H9 (cell line): ENCODE measurements around the gene SMURF1. TPM values are rescaled to one million over a fixed set of nuclear protein-coding genes. Genes with fewer than 3 reads are reported as not detected.

Experiments used
- DNase-seq: peaks from one replicate; pipeline ENCODE4 v3.0.0-alpha.2; 2017
- H2AFZ ChIP-seq: one replicate; pipeline ENCODE4 v1.6.1; 2013; ENCODE audit warnings: mild to moderate bottlenecking, low read length, control low read depth, moderate library complexity
- H2AK5ac ChIP-seq: 2 replicates; pipeline ENCODE4 v1.6.1; 2013; ENCODE audit warnings: low read length, control low read depth, mixed read lengths; ENCODE audit not compliant: insufficient read length
- H2BK120ac ChIP-seq: one replicate; pipeline ENCODE4 v1.6.1; 2013; ENCODE audit warnings: low read depth, mild to moderate bottlenecking, low read length, control low read depth, inconsistent platforms; ENCODE audit not compliant: poor library complexity, severe bottlenecking
- H2BK12ac ChIP-seq: 2 replicates; pipeline ENCODE4 v1.6.1; 2013; ENCODE audit warnings: low read length, control low read depth, mixed read lengths, low read depth; ENCODE audit not compliant: insufficient read length
- H2BK15ac ChIP-seq: 2 replicates; pipeline ENCODE4 v1.6.1; 2013; ENCODE audit warnings: low read depth, low read length, control low read depth
- H2BK20ac ChIP-seq: one replicate; pipeline ENCODE4 v1.6.1; 2013; ENCODE audit warnings: low read depth, mild to moderate bottlenecking, low read length, control low read depth, inconsistent platforms; ENCODE audit not compliant: poor library complexity, severe bottlenecking
- H2BK5ac ChIP-seq: 2 replicates; pipeline ENCODE4 v1.6.1; 2013; ENCODE audit warnings: low read length, control low read depth, mixed read lengths; ENCODE audit not compliant: insufficient read length
- H3K14ac ChIP-seq: 2 replicates; pipeline ENCODE4 v1.6.1; 2013; ENCODE audit warnings: low read length, control low read depth; ENCODE audit not compliant: insufficient read depth
- H3K18ac ChIP-seq: 2 replicates; pipeline ENCODE4 v1.6.1; 2013; ENCODE audit warnings: low read depth, mild to moderate bottlenecking, mixed read lengths, low read length, control low read depth; ENCODE audit not compliant: insufficient read length
- H3K23ac ChIP-seq: 2 replicates; pipeline ENCODE4 v1.6.1; 2013; ENCODE audit warnings: low read length, control low read depth, mixed read lengths, low read depth; ENCODE audit not compliant: insufficient read length
- H3K23me2 ChIP-seq: 2 replicates; pipeline ENCODE4 v1.6.1; 2013; ENCODE audit warnings: low read depth, mild to moderate bottlenecking, mixed read lengths, low read length, control low read depth; ENCODE audit not compliant: insufficient read length, poor library complexity, severe bottlenecking
- H3K27ac ChIP-seq: 2 replicates; pipeline ENCODE4 v1.5.1; 2013; ENCODE audit warnings: low read length, control low read depth, mixed read lengths, low read depth; ENCODE audit not compliant: insufficient read length
- H3K27me3 ChIP-seq: 2 replicates; pipeline ENCODE4 v1.6.1; 2013; ENCODE audit warnings: low read length, control low read depth, inconsistent platforms; ENCODE audit not compliant: insufficient read depth
- H3K4ac ChIP-seq: 2 replicates; pipeline ENCODE4 v1.6.1; 2013; ENCODE audit warnings: low read depth, mild to moderate bottlenecking, control low read depth, inconsistent platforms, low read length, moderate library complexity
- H3K4me1 ChIP-seq: 2 replicates; pipeline ENCODE4 v1.6.1; 2013; ENCODE audit warnings: low read length, control low read depth, inconsistent platforms; ENCODE audit not compliant: insufficient read depth
- H3K4me2 ChIP-seq: 2 replicates; pipeline ENCODE4 v1.6.1; 2013; ENCODE audit warnings: low read length, control low read depth, mixed read lengths; ENCODE audit not compliant: insufficient read length, insufficient read depth
- H3K56ac ChIP-seq: 2 replicates; pipeline ENCODE4 v1.6.1; 2013; ENCODE audit warnings: low read depth, mild to moderate bottlenecking, mixed read lengths, low read length, control low read depth; ENCODE audit not compliant: insufficient read length
- H3K79me1 ChIP-seq: 2 replicates; pipeline ENCODE4 v1.6.1; 2013; ENCODE audit warnings: low read depth, mild to moderate bottlenecking, moderate library complexity, low read length, control low read depth, inconsistent platforms; ENCODE audit not compliant: insufficient read depth, poor library complexity, severe bottlenecking
- H3K79me2 ChIP-seq: 2 replicates; pipeline ENCODE4 v1.6.1; 2013; ENCODE audit warnings: low read length, control low read depth, inconsistent platforms; ENCODE audit not compliant: insufficient read depth
- H3K9ac ChIP-seq: 2 replicates; pipeline ENCODE4 v1.6.1; 2013; ENCODE audit warnings: low read length, control low read depth, mixed read lengths; ENCODE audit not compliant: insufficient read length; ENCODE audit errors: extremely low read depth
- H3K9me3 ChIP-seq: one replicate; pipeline ENCODE4 v1.6.1; 2013; ENCODE audit warnings: low read depth, low read length, inconsistent platforms; ENCODE audit not compliant: control insufficient read depth
- H3T11ph ChIP-seq: one replicate; pipeline ENCODE4 v1.6.1; 2013; ENCODE audit warnings: mild to moderate bottlenecking, low read length, control low read depth, inconsistent platforms
- H4K20me1 ChIP-seq: one replicate; pipeline ENCODE4 v1.6.1; 2013; ENCODE audit not compliant: control insufficient read depth, insufficient read length, insufficient read depth
- H4K5ac ChIP-seq: 2 replicates; pipeline ENCODE4 v1.6.1; 2013; ENCODE audit warnings: low read depth, mild to moderate bottlenecking, mixed read lengths, low read length, control low read depth; ENCODE audit not compliant: insufficient read length
- H4K8ac ChIP-seq: replicated peaks from 2 replicates; pipeline ENCODE4 v1.6.1; 2013; ENCODE audit warnings: low read length, control low read depth, mixed read lengths, low read depth; ENCODE audit not compliant: insufficient read length
- H4K91ac ChIP-seq: 2 replicates; pipeline ENCODE4 v1.6.1; 2013; ENCODE audit warnings: low read depth, mild to moderate bottlenecking, moderate library complexity, mixed read lengths, low read length, control low read depth; ENCODE audit not compliant: insufficient read length
- H3K27ac Mint-ChIP-seq, 3 experiments: 2 replicates in 2 of 3; 3 replicates in 1 of 3; pipeline ENCODE4 v1.8.0; 2020 to 2021; ENCODE audit warnings: mixed read lengths in 3 of 3, mild to moderate bottlenecking in 1 of 3, moderate library complexity in 1 of 3
- H3K27me3 Mint-ChIP-seq: 2 replicates; pipeline ENCODE4 v1.8.0; 2021; ENCODE audit warnings: low read depth, mild to moderate bottlenecking, moderate library complexity, mixed read lengths
- H3K36me3 Mint-ChIP-seq, 3 experiments: 2 replicates in 2 of 3; 3 replicates in 1 of 3; pipeline ENCODE4 v1.8.0; 2020 to 2021; ENCODE audit warnings: low read depth in 3 of 3, mixed read lengths in 3 of 3; ENCODE audit not compliant: insufficient read depth in 1 of 3
- H3K4me1 Mint-ChIP-seq, 2 experiments: 2 replicates each; pipeline ENCODE4 v1.8.0; 2020; ENCODE audit warnings: mixed read lengths in 2 of 2
- H3K4me3 Mint-ChIP-seq, 2 experiments: 2 replicates in 1 of 2; 3 replicates in 1 of 2; pipeline ENCODE4 v1.8.0; 2020 to 2021; ENCODE audit warnings: mild to moderate bottlenecking in 2 of 2, mixed read lengths in 2 of 2, moderate library complexity in 1 of 2
- H3K9me3 Mint-ChIP-seq, 2 experiments: 2 replicates in 1 of 2; 3 replicates in 1 of 2; pipeline ENCODE4 v1.8.0; 2020; ENCODE audit warnings: mild to moderate bottlenecking in 2 of 2, mixed read lengths in 2 of 2, moderate library complexity in 1 of 2
- CTCF ChIP-seq: fragments of 200-600 bp; sonication (generic); conservative IDR thresholded peaks from 3 replicates; pipeline ENCODE4 v1.8.0; 2021; ENCODE audit warnings: antibody characterized with exemption, mild to moderate bottlenecking
- WGBS: extraction: QIAGEN DNeasy Blood & Tissue Kit; methylation state at CpG from one replicate; pipeline ENCODE4 v1.1.7; 2013; ENCODE audit warnings: missing lambda C conversion rate, low lambda C conversion rate, mixed read lengths; ENCODE audit not compliant: insufficient read length; ENCODE audit errors: extremely low coverage; 5-methylcytosine and 5-hydroxymethylcytosine counted together
- total RNA-seq: library from RNA; stranded (reverse); gene quantifications from 2 replicates; pipeline ENCODE4 v1.2.1, GENCODE V29; 2021

The SMURF1 gene
- total RNA-seq, 1 experiment from 2014 or later = 29.4 TPM

GRCh38 chr7:99170065-99170729 is 26.3 kb upstream of the SMURF1 start:
- WGBS = no CpG with 5 or more reads among the region's 6 CpGs
- H3K9me3 ChIP-seq = no peaks in the 10 kb centered on the region
- H3K27ac Mint-ChIP-seq = no peak overlapping the region
- TF ChIP-seq CTCF = no peak
- no peak overlapping the region for H3K4me2 ChIP-seq
- no peak overlapping the region for H4K91ac ChIP-seq
- peaks cover 0 to 4% (median 0%) of the 10 kb centered on the region in 3 experiments; a peak in 1 of 7 replicates for H3K36me3 Mint-ChIP-seq
- no peak overlapping the region for H4K8ac ChIP-seq
- no peak overlapping the region for H2AFZ ChIP-seq
- no peaks in the 10 kb centered on the region for H4K20me1 ChIP-seq
- no peak overlapping the region for H3K4ac ChIP-seq
- H2BK20ac ChIP-seq = no peak overlapping the region
- no peak overlapping the region for H2AK5ac ChIP-seq
- H3K79me1 ChIP-seq = no peaks in the 10 kb centered on the region
- no peak overlapping the region for H3K23ac ChIP-seq
- no peaks in the 10 kb centered on the region for H3K4me1 Mint-ChIP-seq
- H4K5ac ChIP-seq = no peak overlapping the region
- H3K9ac ChIP-seq = no peak overlapping the region
- H3K23me2 ChIP-seq = no peaks in the 10 kb centered on the region
- no peak overlapping the region for H2BK15ac ChIP-seq
- no peaks in the 10 kb centered on the region for H3K4me1 ChIP-seq
- no peak overlapping the region for H3K27ac ChIP-seq
- H2BK120ac ChIP-seq = no peak overlapping the region
- peaks cover 25% of the 10 kb centered on the region for H3K27me3 Mint-ChIP-seq
- no peaks in the 10 kb centered on the region for H3K79me2 ChIP-seq
- no peak for DNase-seq
- no peak overlapping the region for H3T11ph ChIP-seq
- no peaks in the 10 kb centered on the region for H3K27me3 ChIP-seq
- no peak overlapping the region for H3K4me3 Mint-ChIP-seq
- no peak overlapping the region for H3K14ac ChIP-seq
- no peak overlapping the region for H3K18ac ChIP-seq
- no peak overlapping the region for H2BK12ac ChIP-seq
- H3K9me3 Mint-ChIP-seq = peaks cover 8 to 10% of the 10 kb centered on the region in 2 experiments; a peak in 4 of 5 replicates
- H3K56ac ChIP-seq = no peak overlapping the region
- no peak overlapping the region for H2BK5ac ChIP-seq
